ENCODE measurements around the gene PLEKHA6.

GRCh38 chr1:204319027-204319426 is 40.7 kb downstream of the PLEKHA6 start:
- TF ChIP-seq POLR2AphosphoS5 (IDR thresholded peaks at IDR 0.05; ENCODE audit: low read depth): no peak
- TF ChIP-seq CTCF (IDR thresholded peaks at IDR 0.05; ENCODE audit: insufficient read depth, low read length): no peak
- no peak for TF ChIP-seq REST (IDR thresholded peaks at IDR 0.05; ENCODE audit: insufficient replicate concordance, low read depth)
- TF ChIP-seq GABPA (IDR thresholded peaks at IDR 0.05; ENCODE audit: low read depth): no peak
- no peak for TF ChIP-seq SPI1 (IDR thresholded peaks at IDR 0.05; ENCODE audit: borderline replicate concordance, low read depth)
